Measurements from ENCODE around the gene TSPAN11. TPM values are rescaled to one million over a fixed set of nuclear protein-coding genes. Genes with fewer than 3 reads are reported as not detected.

The TSPAN11 gene
- total and polyA plus RNA-seq, 2 of the 8 experiments (the other 6 are each of a cell fraction or from before 2014, with no cell fraction given): 3.9 to 8.2 TPM

GRCh38 chr12:30991466-30991865, 64.9 kb downstream of the TSPAN11 start:
- Histone ChIP-seq H3K9me3 (ENCODE audit: insufficient read depth in 2 of 2, low read depth in 1 of 2, low read length in 1 of 2) (no peaks in the 10 kb centered on the region), H3K23me2 (ENCODE audit: low read depth, low read length) (no peaks in the 10 kb centered on the region), H4K8ac (ENCODE audit: extremely low read depth, insufficient read depth, low read length) (no peak overlapping the region), H2BK20ac (ENCODE audit: low read length) (no peak overlapping the region), H3K27me3 (replicated peaks in 1 of 4; ENCODE audit: control insufficient read depth in 3 of 4, extremely low read depth in 1 of 4, insufficient read depth in 3 of 4, low read length in 3 of 4) (no peaks in the 10 kb centered on the region), H3K36me3 (ENCODE audit: control insufficient read depth in 2 of 4, insufficient read depth in 4 of 4, low read length in 3 of 4) (no peaks in the 10 kb centered on the region), H3K56ac (replicated peaks; ENCODE audit: insufficient read length, low read depth, low read length) (no peak overlapping the region), H3K4me3 (ENCODE audit: extremely low read depth in 1 of 4, insufficient read depth in 2 of 4, low read depth in 3 of 4, low read length in 4 of 4) (no peak overlapping the region), H3K4me1 (replicated peaks in 1 of 4; ENCODE audit: control insufficient read depth in 3 of 4, insufficient read depth in 4 of 4, low read length in 3 of 4) (peaks cover 0 to 7% (median under 1%) of the 10 kb centered on the region in 4 experiments; a peak in 3 of 7 replicates), H3K79me1 (ENCODE audit: low read depth, low read length) (no peaks in the 10 kb centered on the region), H2BK12ac (ENCODE audit: low read depth, low read length) (no peak overlapping the region), H4K91ac (replicated peaks; ENCODE audit: insufficient read length, low read length) (no peak overlapping the region), H3K9ac (replicated peaks in 1 of 4; ENCODE audit: extremely low read depth in 1 of 4, low read depth in 3 of 4, low read length in 3 of 4) (no peak overlapping the region), H3K4ac (replicated peaks; ENCODE audit: insufficient read length, low read depth, low read length) (no peak overlapping the region), H3K27ac (ENCODE audit: low read depth, low read length) (no peak overlapping the region), H2AFZ (ENCODE audit: low read length) (no peak overlapping the region), H2BK15ac (ENCODE audit: low read length) (no peak overlapping the region), H3K14ac (ENCODE audit: insufficient read length) (no peak overlapping the region), H2AK5ac (ENCODE audit: low read depth, low read length) (no peak overlapping the region), H3K4me2 (ENCODE audit: insufficient read depth in 1 of 2, low read depth in 2 of 2, low read length in 2 of 2) (no peak overlapping the region), H4K20me1 (replicated peaks in 1 of 2; ENCODE audit: control insufficient read depth in 1 of 2, insufficient read depth in 2 of 2, low read length in 2 of 2) (peaks cover 0 to 1% of the 10 kb centered on the region in 2 experiments), H2BK120ac (replicated peaks; ENCODE audit: low read depth, low read length) (no peak overlapping the region), H2BK5ac (ENCODE audit: low read depth, low read length) (no peak overlapping the region), H3K79me2 (ENCODE audit: control insufficient read depth in 1 of 2, insufficient read depth in 2 of 2, low read length in 2 of 2) (no peaks in the 10 kb centered on the region), H4K5ac (ENCODE audit: insufficient read length, low read depth, low read length) (no peak overlapping the region), H3K23ac (ENCODE audit: insufficient read length) (no peak overlapping the region), H3K18ac (ENCODE audit: extremely low read depth, low read length) (no peak overlapping the region)
- TF ChIP-seq, protein P1, sequence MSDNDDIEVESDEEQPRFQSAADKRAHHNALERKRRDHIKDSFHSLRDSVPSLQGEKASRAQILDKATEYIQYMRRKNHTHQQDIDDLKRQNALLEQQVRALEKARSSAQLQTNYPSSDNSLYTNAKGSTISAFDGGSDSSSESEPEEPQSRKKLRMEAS (IDR thresholded peaks at IDR 0.05): no peak
- TF ChIP-seq, protein P2, sequence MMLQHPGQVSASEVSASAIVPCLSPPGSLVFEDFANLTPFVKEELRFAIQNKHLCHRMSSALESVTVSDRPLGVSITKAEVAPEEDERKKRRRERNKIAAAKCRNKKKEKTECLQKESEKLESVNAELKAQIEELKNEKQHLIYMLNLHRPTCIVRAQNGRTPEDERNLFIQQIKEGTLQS (IDR thresholded peaks at IDR 0.05; ENCODE audit: insufficient read depth, low read depth, low read length): no peak
- TF ChIP-seq TEAD4 (IDR thresholded peaks at IDR 0.05; ENCODE audit: low read depth, low read length) (no peak), TBP (IDR thresholded peaks at IDR 0.05; ENCODE audit: low read depth, low read length) (no peak), POU5F1 (IDR thresholded peaks at IDR 0.05; ENCODE audit: low read depth, low read length) (no peak), SP2 (IDR thresholded peaks at IDR 0.05; ENCODE audit: low read length) (no peak), CREB1 (IDR thresholded peaks at IDR 0.05) (no peak), POLR2AphosphoS5 (IDR thresholded peaks at IDR 0.05; ENCODE audit: low read depth, low read length) (no peak), GTF2F1 (IDR thresholded peaks at IDR 0.05; ENCODE audit: borderline replicate concordance, low read depth, low read length) (no peak), CEBPB (IDR thresholded peaks at IDR 0.05; ENCODE audit: low read depth, low read length) (no peak), SIX5 (IDR thresholded peaks at IDR 0.05; ENCODE audit: low read depth, low read length) (no peak), SIRT6 (IDR thresholded peaks at IDR 0.05; ENCODE audit: low read length) (no peak), BACH1 (IDR thresholded peaks at IDR 0.05; ENCODE audit: low read length) (no peak), EP300 (IDR thresholded peaks at IDR 0.05; ENCODE audit: borderline replicate concordance in 1 of 2, low read depth in 2 of 2, low read length in 2 of 2) (no peak), SAP30 (IDR thresholded peaks at IDR 0.05; ENCODE audit: insufficient read depth, insufficient replicate concordance, low read length) (no peak)
- FAIRE-seq (no peak), DNase-seq (ENCODE audit: low read depth in 1 of 2, low spot score in 2 of 2) (no peak)
- CTCF ChIA-PET (ENCODE audit: partially characterized antibody): interaction anchor here (0.6 to 21.1 kb wide), 16 partner anchors 9 to 260 kb away, joined by 3 to 385 read pairs (median 4); partner anchors contain the start of gene TSPAN11
- POLR2A ChIA-PET (ENCODE audit: partially characterized antibody): interaction anchor here (1.3 to 1.7 kb wide), 2 partner anchors 36 to 140 kb away, joined by 3 to 6 read pairs; no protein-coding TSS in a partner anchor
- WGBS, 2 experiments (ENCODE audit: extremely low coverage in 1 of 2, insufficient coverage in 1 of 2, insufficient read length in 1 of 2, insufficient replicate concordance in 2 of 2, low coverage in 1 of 2, low lambda C conversion rate in 2 of 2, missing lambda C conversion rate in 1 of 2): 84% methylated on average over 4 of the region's 4 CpGs; no CpG with 5 or more reads in 1 of the 2 experiments

All from H1 (cell line).